ENCODE results near the gene ZG16.

DNA sequence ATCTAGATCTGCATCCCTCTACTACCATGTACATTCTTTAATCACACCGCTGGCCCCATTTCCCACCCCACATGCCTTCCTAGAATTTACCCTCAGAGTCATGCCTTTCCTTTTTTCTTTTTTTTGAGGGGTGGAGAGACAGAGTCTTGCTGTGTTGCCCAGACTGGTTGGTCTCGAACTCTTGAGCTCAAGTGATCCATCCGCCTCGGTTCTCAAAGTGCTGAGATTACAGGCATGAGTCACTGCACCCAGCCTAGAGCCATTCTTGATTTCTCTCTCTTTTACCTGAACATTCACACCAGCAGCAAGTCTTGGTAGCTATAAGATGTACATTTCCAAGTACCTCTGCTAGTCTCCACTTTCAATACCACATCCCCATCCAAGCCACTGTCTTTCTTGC lies 40.0 kb downstream of the ZG16 start:
- TF ChIP-seq EZH2phosphoT487 (IDR thresholded peaks at IDR 0.05; ENCODE audit: low read depth, severe bottlenecking, unreplicated experiment) (no peak), CTCF (IDR thresholded peaks at IDR 0.05; ENCODE audit: poor library complexity) (no peak), EZH2 (IDR thresholded peaks at IDR 0.05; ENCODE audit: borderline replicate concordance) (no peak)
